IPS DF 4.7 (cell line): ENCODE results near the gene SDF4.
"Not testable (repeated sequence)": the region's sequence is repeated elsewhere in the genome, so short reads cannot be mapped to it uniquely, and the experiment has no call there.

ENCODE experiments used
- DNase-seq: peaks from one replicate; pipeline ENCODE4 v3.0.0-alpha.2; 2013; ENCODE audit warnings: low spot score; ENCODE audit errors: extremely low read depth

Gene SDF4

GRCh38 chr1:1199961-1200875, 31.6 kb downstream of the SDF4 start:
- no peak for DNase-seq

GRCh38 chr1:1199141-1199960, 32.5 kb downstream of the SDF4 start:
- no peak for DNase-seq

- DNase-seq = no peak
These were observed 33.2 kb downstream of the SDF4 start for GRCh38 chr1:1198423-1199140.

- no peak for DNase-seq
These were observed 34.0 kb downstream of the SDF4 start for GRCh38 chr1:1197551-1198422.

- DNase-seq = no peak
These were observed 34.7 kb downstream of the SDF4 start for GRCh38 chr1:1197188-1197500.

- no peak for DNase-seq
These were observed 35.2 kb downstream of the SDF4 start for GRCh38 chr1:1196431-1197187.

GRCh38 chr1:1195726-1196125, 36.1 kb downstream of the SDF4 start:
- not testable (repeated sequence) for DNase-seq

GRCh38 chr1:1194723-1195122, 37.1 kb downstream of the SDF4 start:
- DNase-seq = no peak

GRCh38 chr1:1191734-1192133, 40.1 kb downstream of the SDF4 start:
- no peak for DNase-seq

GRCh38 chr1:1189111-1189510, 42.7 kb downstream of the SDF4 start:
- DNase-seq = no peak

- no peak for DNase-seq
These were observed 43.9 kb downstream of the SDF4 start for GRCh38 chr1:1187938-1188337.

- no peak for DNase-seq
These were observed 46.6 kb downstream of the SDF4 start for GRCh38 chr1:1185101-1185765.

GRCh38 chr1:1183833-1184775, 47.7 kb downstream of the SDF4 start:
- no peak for DNase-seq

GRCh38 chr1:1183221-1183747, 48.5 kb downstream of the SDF4 start:
- DNase-seq = no peak

- no peak for DNase-seq
These were observed 49.1 kb downstream of the SDF4 start for GRCh38 chr1:1182491-1183220.

- no peak for DNase-seq
These were observed 49.8 kb downstream of the SDF4 start for GRCh38 chr1:1181938-1182410.

- DNase-seq = no peak
These were observed 50.5 kb downstream of the SDF4 start for GRCh38 chr1:1181129-1181937.
